ENCODE data around the gene CDC42BPA. TPM values are rescaled to one million over a fixed set of nuclear protein-coding genes. Genes with fewer than 3 reads are reported as not detected.

The CDC42BPA gene
- total and polyA plus RNA-seq, 2 of the 8 experiments (the other 6 are each of a cell fraction or from before 2014, with no cell fraction given), result 7.1 to 28.5 TPM

DNA sequence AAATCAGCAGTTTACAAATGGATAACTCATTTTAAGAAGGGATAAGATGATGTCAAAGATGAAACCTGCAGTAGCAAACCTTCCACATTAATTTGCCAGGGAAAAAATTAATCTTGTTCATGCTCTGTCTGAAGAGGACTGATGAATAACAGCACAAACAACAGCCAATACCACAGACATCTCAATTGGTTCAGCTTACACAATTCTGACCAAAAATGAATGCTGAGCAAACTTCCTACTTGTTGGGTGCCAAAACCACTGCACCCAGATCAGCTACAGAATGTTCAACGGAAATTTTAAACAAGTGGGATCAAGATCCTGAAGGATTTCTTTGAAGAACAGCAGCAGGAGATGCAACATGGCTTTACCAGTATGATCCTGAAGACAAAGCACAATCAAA lies 279.9 kb downstream of the CDC42BPA start:
- H3K27me3 ChIP-seq (replicated peaks in 1 of 4; ENCODE audit: control insufficient read depth in 3 of 4, extremely low read depth in 1 of 4, insufficient read depth in 3 of 4, low read length in 3 of 4), result no peaks in the 10 kb centered on the region
- no peak overlapping the region for H2BK20ac ChIP-seq (ENCODE audit: low read length)
- no peak overlapping the region for H3K14ac ChIP-seq (ENCODE audit: insufficient read length)
- TF ChIP-seq CREB1 (IDR thresholded peaks at IDR 0.05), result no peak
- no peak for TF ChIP-seq ASH2L (IDR thresholded peaks at IDR 0.05; ENCODE audit: low read length)
- no peak for TF ChIP-seq SIX5 (IDR thresholded peaks at IDR 0.05; ENCODE audit: low read depth, low read length)
- no peak for TF ChIP-seq RXRA (IDR thresholded peaks at IDR 0.05; ENCODE audit: insufficient read depth, low read depth, low read length)
- TF ChIP-seq, protein P1, sequence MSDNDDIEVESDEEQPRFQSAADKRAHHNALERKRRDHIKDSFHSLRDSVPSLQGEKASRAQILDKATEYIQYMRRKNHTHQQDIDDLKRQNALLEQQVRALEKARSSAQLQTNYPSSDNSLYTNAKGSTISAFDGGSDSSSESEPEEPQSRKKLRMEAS (IDR thresholded peaks at IDR 0.05), result no peak
- no peak for TF ChIP-seq KDM4A (IDR thresholded peaks at IDR 0.05; ENCODE audit: low read depth, low read length, severe bottlenecking)
- no peak overlapping the region for H3K18ac ChIP-seq (ENCODE audit: extremely low read depth, low read length)
- no peak overlapping the region for H3K4me3 ChIP-seq (ENCODE audit: extremely low read depth in 1 of 4, insufficient read depth in 2 of 4, low read depth in 3 of 4, low read length in 4 of 4)
- no peak overlapping the region for H2AFZ ChIP-seq (ENCODE audit: low read length)
- H3K79me2 ChIP-seq (ENCODE audit: control insufficient read depth in 1 of 2, insufficient read depth in 2 of 2, low read length in 2 of 2), result no peaks in the 10 kb centered on the region
- no peak overlapping the region for H3K56ac ChIP-seq (replicated peaks; ENCODE audit: insufficient read length, low read depth, low read length)
- no peak overlapping the region for H2BK15ac ChIP-seq (ENCODE audit: low read length)
- H3K4me1 ChIP-seq (replicated peaks in 1 of 4; ENCODE audit: control insufficient read depth in 3 of 4, insufficient read depth in 4 of 4, low read length in 3 of 4), result no peaks in the 10 kb centered on the region
- no peak overlapping the region for H3K27ac ChIP-seq (ENCODE audit: low read depth, low read length)
- H2BK120ac ChIP-seq (replicated peaks; ENCODE audit: low read depth, low read length), result no peak overlapping the region
- H4K20me1 ChIP-seq (replicated peaks in 1 of 2; ENCODE audit: control insufficient read depth in 1 of 2, insufficient read depth in 2 of 2, low read length in 2 of 2), result no peaks in the 10 kb centered on the region
- ChIA-PET POLR2A (ENCODE audit: partially characterized antibody) (no interaction called here), CTCF (ENCODE audit: partially characterized antibody) (no interaction called here)
- no peaks in the 10 kb centered on the region for H3K79me1 ChIP-seq (ENCODE audit: low read depth, low read length)
- no peak overlapping the region for H2BK12ac ChIP-seq (ENCODE audit: low read depth, low read length)
- 88% methylated on average over 1 of the region's 1 CpG; no CpG with 5 or more reads in 1 of the 2 experiments for WGBS, 2 experiments (ENCODE audit: extremely low coverage in 1 of 2, insufficient coverage in 1 of 2, insufficient read length in 1 of 2, insufficient replicate concordance in 2 of 2, low coverage in 1 of 2, low lambda C conversion rate in 2 of 2, missing lambda C conversion rate in 1 of 2)
- H3K4ac ChIP-seq (replicated peaks; ENCODE audit: insufficient read length, low read depth, low read length), result no peak overlapping the region
- no peak overlapping the region for H4K5ac ChIP-seq (ENCODE audit: insufficient read length, low read depth, low read length)
- no peak overlapping the region for H4K91ac ChIP-seq (replicated peaks; ENCODE audit: insufficient read length, low read length)
- peaks cover 0 to 5% (median 4%) of the 10 kb centered on the region in 4 experiments; a peak in 4 of 8 replicates for H3K36me3 ChIP-seq (ENCODE audit: control insufficient read depth in 2 of 4, insufficient read depth in 4 of 4, low read length in 3 of 4)
- no peak overlapping the region for H3K9ac ChIP-seq (replicated peaks in 1 of 4; ENCODE audit: extremely low read depth in 1 of 4, low read depth in 3 of 4, low read length in 3 of 4)
- no peak overlapping the region for H4K8ac ChIP-seq (ENCODE audit: extremely low read depth, insufficient read depth, low read length)
- no peak overlapping the region for H3K23ac ChIP-seq (ENCODE audit: insufficient read length)
- H2BK5ac ChIP-seq (ENCODE audit: low read depth, low read length), result no peak overlapping the region
- H3K9me3 ChIP-seq (ENCODE audit: insufficient read depth in 2 of 2, low read depth in 1 of 2, low read length in 1 of 2), result no peaks in the 10 kb centered on the region
- FAIRE-seq (no peak), DNase-seq (ENCODE audit: low read depth in 1 of 2, low spot score in 2 of 2) (no peak)
- H3K4me2 ChIP-seq (ENCODE audit: insufficient read depth in 1 of 2, low read depth in 2 of 2, low read length in 2 of 2), result no peak overlapping the region
- no peak overlapping the region for H2AK5ac ChIP-seq (ENCODE audit: low read depth, low read length)
- H3K23me2 ChIP-seq (ENCODE audit: low read depth, low read length), result no peaks in the 10 kb centered on the region

Measured in H1 (cell line).